Esophagus muscularis mucosa (tissue), 3 donors: Measurements from ENCODE around the gene NT5C2.

ENCODE experiments used
- POLR2A ChIP-seq: fragments of 450-650 bp; IDR thresholded peaks from one replicate; pipeline ENCODE4 v1.6.1; 2017; ENCODE audit warnings: antibody characterized with exemption, moderate library complexity, mild to moderate bottlenecking, low read depth
- TF ChIP-seq, protein P1 (sequence below), 3 experiments: fragments of 200-600 bp in 2 of 3; fragments of 450-650 bp in 1 of 3; sonication (generic) in 2 of 3; IDR thresholded peaks; one replicate each; pipeline ENCODE4 v1.5.1; 2017 to 2019; ENCODE audit warnings: antibody characterized with exemption in 3 of 3, mild to moderate bottlenecking in 2 of 3, moderate library complexity in 1 of 3

DNA sequence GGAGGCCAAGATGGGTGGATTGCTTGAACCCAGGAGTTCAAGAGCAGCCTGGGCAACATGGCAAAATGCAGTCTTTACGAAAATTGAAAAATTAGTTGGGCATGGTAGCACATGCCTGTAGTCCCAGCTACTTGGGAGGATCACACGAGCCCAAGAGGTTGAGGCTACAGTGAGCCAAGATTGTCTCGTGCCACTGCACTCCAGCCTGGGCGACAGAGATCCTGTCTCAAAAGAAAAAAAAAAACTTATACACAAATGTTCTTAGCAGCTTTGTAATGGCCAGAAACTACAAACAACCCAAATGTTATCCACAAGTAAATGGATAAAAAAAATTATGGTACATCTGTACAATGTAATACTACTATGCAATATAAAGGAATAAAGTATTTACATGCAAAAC, 12.6 kb downstream of the NT5C2 start:
- TF ChIP-seq, protein P1, sequence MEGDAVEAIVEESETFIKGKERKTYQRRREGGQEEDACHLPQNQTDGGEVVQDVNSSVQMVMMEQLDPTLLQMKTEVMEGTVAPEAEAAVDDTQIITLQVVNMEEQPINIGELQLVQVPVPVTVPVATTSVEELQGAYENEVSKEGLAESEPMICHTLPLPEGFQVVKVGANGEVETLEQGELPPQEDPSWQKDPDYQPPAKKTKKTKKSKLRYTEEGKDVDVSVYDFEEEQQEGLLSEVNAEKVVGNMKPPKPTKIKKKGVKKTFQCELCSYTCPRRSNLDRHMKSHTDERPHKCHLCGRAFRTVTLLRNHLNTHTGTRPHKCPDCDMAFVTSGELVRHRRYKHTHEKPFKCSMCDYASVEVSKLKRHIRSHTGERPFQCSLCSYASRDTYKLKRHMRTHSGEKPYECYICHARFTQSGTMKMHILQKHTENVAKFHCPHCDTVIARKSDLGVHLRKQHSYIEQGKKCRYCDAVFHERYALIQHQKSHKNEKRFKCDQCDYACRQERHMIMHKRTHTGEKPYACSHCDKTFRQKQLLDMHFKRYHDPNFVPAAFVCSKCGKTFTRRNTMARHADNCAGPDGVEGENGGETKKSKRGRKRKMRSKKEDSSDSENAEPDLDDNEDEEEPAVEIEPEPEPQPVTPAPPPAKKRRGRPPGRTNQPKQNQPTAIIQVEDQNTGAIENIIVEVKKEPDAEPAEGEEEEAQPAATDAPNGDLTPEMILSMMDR (IDR thresholded peaks at IDR 0.05) = no peak
- TF ChIP-seq POLR2A = no peak
